Measurements from ENCODE around the gene COG7.
"Not testable (repeated sequence)": the region's sequence is repeated elsewhere in the genome, so short reads cannot be mapped to it uniquely, and the experiment has no call there.

The COG7 gene

DNA sequence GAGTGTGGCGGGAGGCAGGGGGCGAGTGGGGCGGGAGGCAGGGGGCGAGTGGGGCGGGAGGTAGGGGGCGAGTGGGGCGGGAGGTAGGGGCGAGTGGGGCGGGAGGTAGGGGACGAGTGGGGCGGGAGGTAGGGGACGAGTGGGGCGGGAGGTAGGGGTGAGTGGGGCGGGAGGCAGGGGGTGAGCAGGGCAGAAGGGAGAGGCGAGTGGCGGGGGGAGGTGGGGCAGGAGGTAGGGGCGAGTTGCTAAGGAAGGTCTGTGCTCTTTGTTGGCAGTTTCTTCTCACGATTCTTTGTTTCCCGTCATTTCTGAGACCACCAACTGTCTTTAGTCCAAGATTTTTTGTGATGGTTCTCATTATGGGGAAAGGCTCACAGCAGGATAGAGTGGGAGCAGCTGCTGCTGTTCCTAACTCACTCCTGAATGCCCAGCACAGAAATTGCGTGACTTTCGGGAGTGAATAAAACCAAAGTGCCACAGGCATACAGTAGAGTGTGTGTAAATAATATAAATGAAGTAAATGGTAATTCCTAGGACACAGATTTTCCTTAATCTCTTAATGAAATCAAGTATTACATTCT lies 44.7 kb downstream of the COG7 start:
- DNase-seq = no peak

DNA sequence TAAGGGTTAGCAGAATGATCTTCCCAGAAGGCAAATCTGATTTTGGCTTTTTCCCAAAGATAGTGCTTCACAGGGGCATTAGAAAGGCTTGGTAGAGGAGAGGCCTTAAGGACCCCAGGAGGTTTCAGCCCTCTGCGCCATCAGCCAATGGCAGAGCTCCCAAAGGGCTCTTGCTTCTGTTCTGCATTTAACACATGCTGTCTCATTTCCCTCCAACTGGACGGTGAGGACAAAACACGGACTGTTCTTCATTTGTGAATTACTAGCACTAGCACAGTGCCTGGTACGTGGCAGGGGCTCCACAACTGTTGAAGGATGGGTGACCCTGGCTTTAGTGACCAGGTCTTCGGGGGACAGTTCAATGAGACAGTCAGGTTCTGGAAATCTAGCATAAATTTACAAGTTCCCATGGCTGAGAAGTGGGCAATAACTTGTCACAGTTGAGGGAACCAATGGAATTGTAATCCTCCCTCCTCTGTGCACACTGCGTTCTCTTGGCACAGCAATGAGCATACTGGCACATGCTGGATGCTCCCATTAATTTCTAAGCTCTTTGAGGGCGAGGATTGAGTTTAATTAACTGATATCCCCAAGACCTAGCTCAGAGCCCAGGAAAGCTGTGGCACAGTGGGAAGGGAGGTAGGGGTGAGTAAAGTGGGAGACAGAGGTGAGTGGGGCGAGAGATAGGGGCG lies 45.4 kb downstream of the COG7 start:
- no peak for DNase-seq

DNA sequence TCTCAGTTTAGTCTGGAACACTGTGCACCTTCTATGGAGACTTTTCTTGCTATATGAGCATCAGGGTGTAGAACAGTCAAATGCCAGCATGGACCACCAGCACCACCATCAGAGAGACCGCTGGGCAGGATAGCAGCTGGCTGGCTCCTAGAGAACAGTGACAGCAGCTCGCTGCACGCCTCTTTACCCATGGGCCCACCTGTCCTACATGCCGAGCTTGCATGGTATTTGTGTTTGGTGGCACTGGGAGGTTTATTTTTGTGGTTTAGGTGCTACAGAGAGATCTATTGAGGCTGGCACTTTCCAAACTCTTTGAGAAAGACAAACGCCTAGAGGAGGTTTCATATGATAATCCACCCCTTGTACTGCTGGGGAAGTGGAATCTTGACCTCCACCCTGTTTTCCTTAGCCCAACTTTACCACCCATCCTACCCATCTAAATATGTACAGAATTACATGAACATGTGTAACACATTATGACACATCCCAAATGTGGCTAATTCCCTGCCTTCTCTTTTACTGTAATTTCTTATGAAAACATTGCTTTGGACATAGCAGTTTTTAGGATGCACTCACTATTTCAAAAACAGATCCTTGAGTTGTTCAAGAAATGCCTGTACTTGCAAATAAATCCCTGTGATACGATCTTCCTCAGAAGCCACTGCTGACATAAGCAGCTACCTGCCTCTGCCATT lies 46.3 kb downstream of the COG7 start:
- DNase-seq = no peak

DNA sequence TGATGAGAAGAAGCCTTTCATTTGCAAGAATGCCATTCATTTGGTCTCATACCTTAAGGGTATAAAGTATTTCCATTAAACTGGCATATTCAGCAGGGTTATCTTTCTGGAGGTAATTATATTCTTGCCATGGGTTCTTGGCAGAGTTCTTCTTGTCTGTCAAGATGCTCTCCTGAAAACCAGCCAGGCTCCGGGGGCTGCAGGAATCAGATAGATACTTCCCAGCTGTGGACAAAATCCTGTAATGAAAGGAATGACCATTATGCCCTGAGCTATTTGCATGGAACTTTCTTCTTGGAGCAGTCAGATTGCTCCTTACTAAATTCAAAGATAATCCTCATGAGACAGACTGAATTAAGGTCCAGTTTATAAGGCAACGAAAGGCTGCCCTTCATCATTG lies 47.0 kb downstream of the COG7 start:
- DNase-seq = no peak

DNA sequence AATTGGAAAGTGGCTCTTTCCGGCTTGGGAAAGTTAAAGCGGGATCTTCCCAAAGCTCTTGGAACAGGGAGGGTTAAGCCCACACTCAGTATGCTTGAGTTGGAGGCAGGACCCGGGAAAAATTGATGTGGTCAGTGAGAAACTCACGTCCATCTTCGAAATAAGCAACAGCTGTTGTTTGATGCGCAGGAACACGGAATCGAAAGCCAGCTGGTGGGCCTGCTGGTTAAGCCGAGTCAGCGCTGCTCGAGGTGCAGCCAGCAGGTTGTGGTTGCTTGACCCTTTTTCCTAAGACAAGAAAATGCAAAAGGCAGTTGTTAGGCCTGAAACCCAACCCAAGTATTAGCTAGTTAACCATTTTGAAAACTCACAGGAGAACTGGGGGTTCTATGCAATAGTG lies 49.4 kb downstream of the COG7 start:
- no peak for DNase-seq

DNA sequence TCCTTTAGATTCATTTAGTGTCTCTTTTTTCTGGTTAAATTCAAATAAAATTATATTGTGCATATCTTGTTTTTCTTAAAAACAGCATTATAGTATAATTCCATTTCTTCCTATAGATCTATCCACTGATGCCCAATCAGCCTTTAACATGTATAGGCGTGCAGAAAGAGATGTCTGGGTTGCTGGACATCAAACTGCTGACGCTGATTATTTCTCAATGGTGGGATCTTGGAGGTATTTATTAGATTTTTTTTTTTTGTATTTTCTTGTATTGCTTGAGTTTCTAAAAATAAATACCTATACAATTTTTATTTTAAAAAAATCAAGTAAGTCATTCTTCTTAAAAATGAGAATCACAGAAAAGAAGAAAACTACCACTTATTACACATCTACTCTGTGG lies 50.9 kb downstream of the COG7 start:
- no peak for DNase-seq

DNA sequence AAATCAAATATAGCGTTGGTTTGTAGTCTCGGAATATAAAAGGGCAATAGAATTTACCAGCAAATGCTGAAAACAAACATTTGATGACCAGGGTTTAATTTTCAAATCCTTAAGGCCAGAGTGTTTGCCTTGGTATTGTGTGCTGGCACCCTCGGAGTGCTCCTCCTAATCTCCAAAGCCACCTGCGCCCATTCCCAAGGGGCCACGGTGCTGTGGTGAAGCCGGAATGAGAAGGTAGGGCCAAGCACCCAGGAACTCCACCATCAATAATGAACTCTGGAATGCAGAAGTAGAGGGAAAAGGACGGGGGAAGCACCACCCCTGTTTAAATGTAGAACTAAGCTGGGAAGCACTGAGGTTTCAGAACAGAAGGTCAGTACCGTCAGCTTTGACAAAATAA lies 51.9 kb downstream of the COG7 start:
- no peak for DNase-seq

DNA sequence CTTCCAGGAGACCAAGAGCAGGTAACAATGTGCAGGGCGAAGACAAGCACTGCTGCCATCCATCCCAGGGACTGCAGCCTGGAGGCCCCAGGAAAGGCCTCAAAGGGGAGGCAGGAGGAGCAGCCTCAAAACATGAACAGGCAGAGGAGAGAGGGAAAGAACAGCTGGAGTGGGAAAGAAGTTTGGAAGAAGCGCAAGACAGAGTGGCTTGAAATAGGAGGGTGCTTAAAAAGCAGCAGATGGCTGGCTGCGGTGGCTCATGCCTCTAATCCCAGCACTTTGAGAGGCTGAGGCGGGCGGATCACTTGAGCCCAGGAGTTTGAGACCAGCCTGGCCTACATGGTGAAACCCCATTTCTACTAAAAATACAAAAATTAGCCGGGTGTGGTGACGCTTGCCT lies 52.5 kb downstream of the COG7 start:
- DNase-seq = not testable (repeated sequence)

DNA sequence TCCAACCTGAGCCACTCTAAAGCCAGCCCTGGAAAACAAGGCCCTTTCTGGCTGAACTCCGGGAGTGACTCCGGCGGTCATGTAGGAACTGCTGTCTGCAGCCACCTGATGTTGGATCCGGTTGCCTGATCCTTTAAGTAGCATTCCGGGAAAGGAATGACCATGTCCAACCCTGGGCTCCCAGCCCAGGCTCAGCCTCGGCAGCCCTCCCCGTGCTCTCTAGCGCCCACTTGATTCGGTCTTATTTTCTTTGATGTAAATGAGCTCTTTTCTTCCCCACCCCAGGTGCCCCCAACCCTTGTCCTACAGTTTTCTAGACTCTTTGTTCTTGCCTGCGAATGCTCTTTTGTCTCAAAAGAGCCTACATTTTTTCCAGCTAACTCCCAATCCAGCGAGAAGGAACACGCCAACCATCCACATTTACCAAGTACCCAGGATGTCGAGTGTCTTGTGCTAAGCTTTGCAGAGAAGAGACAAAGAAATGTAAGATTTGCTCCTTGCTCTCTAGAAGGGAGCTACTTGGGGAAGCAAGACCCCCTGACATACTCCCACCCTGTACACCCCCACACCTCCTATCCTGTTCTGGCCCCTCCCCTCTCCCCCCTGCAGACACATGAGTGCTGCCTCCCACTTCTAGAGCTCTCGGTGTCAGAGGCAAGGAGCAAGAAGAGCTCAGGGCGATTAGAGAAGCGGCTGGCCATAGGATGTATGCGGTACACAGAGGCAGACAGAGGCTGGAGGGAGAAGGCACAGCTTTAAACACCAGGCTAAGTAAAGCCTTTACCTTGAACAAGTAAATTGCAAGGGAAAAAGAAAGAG lies 53.8 kb downstream of the COG7 start:
- DNase-seq = no peak

DNA sequence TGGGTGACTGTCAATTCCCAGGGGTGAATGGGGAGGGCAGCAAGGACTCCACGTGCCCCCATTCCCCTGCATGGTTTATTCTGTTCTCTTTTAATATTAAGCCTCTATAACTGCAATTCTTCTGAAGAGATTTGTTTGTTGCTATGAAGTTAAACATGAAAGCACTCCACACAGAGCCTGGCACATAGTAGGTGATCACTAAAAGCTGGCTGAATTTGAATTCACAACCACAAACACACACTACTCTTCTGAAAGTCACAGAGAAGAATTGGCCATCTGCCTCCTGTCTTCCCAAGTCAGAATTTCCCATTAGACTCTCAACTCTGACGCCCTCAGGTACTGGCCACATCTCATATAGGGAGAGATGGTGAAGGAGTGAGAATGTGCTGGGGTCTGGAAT lies 55.5 kb downstream of the COG7 start:
- no peak for DNase-seq

DNA sequence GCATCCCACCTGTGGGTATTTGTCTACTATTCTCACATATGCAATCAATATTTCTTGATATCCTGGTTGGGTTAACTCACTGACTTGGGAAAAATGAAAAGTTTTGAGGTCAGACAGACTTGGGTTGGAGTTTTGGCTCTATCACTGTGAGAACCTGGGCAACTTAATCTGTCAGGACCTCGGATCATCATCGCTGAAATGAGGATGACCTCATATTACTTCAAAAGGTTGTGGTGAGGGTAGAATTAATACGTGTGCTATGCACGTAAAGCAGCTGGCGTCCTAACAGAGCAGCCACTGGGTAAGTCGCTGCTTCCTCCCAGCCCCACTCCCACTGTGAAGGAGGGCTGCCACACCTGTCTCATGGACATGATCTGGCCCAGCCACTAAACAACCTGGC lies 57.3 kb downstream of the COG7 start:
- no peak for DNase-seq

DNA sequence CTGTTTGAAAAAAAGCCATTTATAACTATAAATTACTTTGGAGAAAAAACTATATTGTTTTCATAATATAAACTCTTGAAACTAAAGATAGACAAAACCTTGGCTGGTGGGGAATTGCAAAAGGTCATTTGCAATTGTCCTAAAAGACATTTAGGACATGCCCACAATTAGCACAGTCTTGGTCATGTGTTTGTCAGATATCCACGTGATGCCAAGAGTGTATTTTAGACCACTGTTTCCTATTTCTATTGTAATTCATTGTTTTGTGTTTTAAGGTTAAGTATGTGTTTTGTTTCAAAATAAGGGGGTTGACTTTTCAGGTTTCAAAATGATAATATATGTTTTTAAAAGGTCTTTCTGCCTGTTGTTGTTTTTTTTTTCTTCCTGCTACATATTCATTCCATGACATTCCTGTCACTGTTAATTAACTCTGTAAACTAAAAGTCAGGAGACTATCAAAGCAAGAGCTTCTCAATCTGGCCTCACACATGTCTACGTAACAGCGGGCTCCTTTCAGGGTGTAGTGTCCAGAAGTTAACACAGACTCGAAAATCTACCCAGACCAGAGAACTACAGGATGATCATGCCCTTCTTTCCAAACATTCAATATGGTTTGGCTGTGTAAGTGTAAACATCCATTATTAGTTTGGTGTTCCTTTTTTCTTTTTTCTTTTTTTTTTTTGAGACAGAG lies 58.7 kb downstream of the COG7 start:
- DNase-seq = no peak

DNA sequence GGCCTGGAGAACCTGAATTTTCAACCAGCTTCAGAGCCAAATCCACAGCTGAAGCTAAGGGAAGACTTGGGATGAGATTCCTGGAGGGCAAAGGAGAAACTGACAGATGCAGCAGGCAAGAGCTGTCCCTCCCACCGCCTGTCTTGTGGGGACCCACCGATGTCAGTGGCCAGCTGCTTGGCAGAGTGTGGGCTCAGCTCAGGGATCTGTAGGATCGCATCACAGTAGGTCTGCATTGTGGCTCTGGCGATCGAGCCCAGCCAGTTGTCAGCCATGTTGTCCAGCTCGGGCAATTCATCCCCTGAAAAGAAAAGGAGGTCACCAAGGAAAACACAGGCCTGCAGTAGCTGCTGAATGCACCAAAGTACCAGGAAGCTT lies 60.8 kb downstream of the COG7 start:
- DNase-seq = no peak

DNA sequence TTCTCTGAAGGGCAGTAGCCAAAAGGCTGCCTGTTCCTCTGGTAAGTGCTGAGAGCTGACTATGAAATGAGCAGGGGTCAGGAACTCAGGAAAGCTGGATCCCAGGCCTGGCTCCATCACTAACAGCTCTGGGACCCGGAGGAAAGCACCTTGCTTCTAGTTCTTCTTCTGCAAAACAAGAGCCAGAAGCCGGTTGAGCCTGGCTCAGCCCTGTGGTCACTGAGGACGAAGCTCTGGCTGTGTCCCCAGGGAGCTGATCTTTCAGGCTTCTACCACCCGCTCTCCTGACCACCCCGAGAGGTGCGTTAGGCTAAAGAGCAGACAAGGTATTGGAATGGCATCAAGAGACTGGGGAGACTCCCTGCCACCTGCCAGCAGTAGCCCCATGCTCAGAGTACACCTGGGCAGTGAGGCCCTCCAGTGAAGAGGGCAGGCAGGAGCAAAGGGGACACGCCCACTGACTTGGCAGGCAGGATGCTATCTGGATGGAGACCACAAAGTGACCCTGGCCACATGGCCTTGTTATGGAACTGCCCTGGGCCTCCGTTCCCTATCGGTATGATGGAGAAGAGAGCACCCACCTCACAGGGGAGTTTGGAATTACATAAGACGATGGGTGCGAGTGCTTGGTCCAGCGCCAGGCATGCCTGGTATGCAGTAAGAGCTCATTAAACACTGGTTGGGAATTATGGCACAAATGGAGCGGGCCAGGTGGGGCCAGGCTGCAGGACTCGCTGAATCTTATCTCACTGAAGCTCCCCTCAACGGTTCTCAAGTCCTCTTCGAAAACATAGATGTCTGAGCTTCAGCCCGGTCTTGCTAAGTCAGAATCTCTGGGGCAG lies 61.4 kb downstream of the COG7 start:
- DNase-seq = no peak

DNA sequence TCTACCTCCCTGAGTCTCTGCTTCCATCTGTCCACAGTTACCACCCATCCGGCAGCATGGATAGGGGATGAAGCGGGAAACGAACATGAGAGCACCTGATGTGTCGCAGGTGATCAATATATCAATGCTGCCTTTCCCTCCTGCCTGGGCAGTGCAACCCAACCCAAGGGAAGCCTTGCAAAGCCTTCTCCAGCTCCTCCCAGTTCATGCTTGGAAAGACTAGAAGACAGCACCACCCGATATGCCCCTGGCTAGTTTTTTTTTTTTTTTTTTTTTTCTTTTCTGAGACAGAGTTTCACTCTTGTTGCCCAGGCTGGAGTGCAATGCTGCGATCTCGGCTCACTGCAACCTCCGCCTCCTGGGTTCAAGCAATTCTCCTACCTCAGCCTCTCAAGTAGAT lies 63.1 kb downstream of the COG7 start:
- not testable (repeated sequence) for DNase-seq

DNA sequence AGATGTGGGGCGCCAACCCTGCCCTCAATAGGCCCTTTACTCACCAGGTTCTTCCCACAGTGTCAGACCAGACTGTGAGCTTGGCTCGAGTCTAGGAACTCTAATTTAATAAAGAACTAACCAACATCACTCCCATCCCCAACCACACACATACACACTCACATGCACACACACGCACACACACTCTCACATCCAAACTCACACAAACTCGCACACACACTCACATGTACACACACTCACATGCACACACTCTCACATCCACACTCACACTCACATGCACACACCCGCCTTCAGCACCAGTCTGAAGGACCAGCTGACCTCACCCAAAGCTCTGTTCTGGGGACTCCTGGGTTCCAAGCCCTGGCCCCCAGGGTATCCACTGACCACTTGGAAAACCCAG lies 63.8 kb downstream of the COG7 start:
- DNase-seq = no peak

DNA sequence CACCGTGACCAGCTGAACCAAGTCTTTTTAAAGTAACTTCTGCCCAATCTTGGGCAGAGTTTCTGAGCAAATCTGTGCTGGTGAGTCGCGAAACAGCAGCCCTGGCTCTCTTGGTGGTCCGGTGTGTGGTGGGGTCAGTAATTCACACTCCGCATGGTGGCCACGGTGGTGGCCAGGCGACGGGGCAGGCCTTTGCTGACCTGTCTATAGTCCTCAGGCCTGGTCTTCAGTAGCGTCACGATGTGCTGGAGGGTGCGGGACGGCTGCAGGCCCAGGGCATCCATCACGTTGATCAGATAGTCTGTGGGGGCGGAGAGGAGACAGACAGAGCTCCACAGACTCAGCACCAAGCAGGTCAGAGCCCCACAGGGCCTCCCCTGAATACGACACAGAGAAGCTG lies 64.2 kb downstream of the COG7 start:
- no peak for DNase-seq

DNA sequence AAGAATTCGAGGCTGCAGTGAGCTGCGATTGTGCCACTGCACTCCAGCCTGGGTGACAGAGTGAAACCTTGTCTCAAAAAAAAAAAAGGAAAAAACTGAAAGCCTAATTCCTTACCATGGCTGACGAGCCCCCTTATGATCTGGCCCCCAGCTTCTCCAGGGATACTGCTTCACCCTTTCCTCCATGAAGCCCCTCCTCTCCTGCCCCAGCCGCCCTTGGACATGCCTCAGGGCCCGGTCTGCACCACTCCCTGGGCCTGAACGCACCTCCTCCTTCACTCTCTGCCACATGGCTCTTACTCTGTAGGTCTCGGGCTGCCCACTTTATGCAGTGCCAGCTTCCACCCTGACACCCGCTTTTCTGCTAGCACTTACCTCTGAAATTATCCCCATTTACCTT lies 65.3 kb downstream of the COG7 start:
- no peak for DNase-seq

DNA sequence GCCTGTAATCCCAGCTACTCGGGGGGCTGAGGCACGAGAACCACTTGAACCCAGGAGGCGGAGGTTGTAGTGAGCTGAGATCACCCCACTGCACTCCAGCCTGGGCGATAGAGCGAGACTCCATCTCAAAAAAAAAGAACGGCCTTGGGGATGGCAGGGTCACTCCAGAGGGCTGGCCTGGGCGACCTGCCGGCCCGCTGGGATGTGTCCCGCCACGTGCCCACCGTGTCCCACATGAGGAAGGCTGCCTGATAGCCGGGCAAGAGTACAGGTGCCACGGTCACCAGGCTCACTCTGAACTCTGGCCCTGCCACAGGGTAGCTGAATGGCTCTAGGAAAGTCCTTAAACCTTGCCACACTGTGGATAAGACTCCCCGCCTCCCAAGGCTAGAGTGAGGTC lies 67.5 kb downstream of the COG7 start:
- no peak for DNase-seq

DNA sequence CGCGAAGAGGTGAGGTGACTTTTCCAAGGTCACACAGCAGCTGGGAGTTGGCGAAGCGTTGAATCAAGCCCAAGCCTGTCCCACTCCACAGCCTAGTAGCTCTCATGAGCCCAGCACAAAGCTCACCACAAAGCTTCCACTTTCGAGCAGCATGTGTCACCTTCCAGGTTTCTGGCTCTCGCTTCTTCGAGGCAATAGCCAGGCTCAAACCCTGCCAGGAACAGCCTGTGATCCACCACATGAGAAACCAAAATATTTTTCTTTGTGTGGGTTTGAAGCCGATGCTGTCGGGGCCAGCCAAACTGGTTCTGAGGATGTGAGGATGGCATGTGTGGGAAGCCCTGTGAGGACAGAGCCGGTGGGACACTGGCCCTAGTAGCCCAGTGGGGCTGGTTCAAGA lies 68.1 kb downstream of the COG7 start:
- DNase-seq = no peak

DNA sequence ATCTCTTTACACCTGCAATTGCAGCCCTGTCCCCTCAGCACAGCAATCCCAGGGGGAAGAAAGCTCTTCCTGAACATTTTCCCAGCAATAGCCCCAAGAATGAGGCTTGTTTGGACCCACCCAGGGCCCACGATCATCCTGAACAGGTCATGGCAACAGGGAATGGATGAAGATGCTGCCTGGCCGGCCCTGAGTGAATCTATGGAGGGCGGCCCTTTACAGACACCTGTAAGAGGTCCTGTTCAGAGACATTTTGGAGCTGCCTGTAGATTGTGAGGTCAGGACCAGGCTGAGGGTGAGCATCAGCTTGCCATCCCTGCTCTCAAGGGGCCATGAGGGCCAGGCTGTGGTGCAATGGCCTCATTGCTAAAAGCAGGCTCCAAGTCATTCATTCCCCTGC lies 69.1 kb downstream of the COG7 start:
- DNase-seq = no peak

DNA sequence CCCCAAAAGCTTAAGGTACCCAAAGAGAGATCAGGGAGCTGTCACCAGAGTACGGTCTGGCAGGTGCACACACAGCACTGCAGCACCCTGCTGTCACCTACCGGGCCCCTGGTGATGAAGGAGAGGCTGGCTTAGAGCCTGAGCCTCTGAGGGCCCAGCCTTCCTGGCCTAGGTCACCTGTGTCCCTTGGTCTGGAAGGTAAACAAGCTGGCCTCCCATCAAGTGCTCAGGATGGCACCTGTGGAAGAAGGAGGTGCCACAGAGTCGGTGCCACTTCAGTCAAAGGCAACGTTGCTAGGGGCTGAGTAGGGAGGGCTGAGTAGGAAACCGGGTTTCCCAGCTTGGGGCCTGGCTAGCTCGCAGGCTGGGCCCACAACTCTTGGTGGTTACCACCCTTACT lies 70.7 kb downstream of the COG7 start:
- no peak for DNase-seq

Data from activated naive CD4-positive, alpha-beta T cell (primary cell).